IPS-15b (cell line): ENCODE data around the gene SPAG16.

Experiments used
- H3K27me3 ChIP-seq: one replicate; pipeline ENCODE4 v1.6.1; 2013; ENCODE audit warnings: low read length; ENCODE audit not compliant: control insufficient read depth, insufficient read depth
- H3K36me3 ChIP-seq: one replicate; pipeline ENCODE4 v1.6.1; 2013; ENCODE audit warnings: low read length; ENCODE audit not compliant: control insufficient read depth, insufficient read depth
- H3K4me1 ChIP-seq: one replicate; pipeline ENCODE4 v1.6.1; 2013; ENCODE audit warnings: mild to moderate bottlenecking, low read length; ENCODE audit not compliant: control insufficient read depth, insufficient read depth
- H3K4me3 ChIP-seq: one replicate; pipeline ENCODE4 v1.5.1; 2013; ENCODE audit warnings: low read depth, low read length
- H3K9ac ChIP-seq: one replicate; pipeline ENCODE4 v1.6.1; 2013; ENCODE audit warnings: low read depth, mild to moderate bottlenecking, low read length
- H3K9me3 ChIP-seq: one replicate; pipeline ENCODE4 v1.6.1; 2013; ENCODE audit warnings: mild to moderate bottlenecking, low read length; ENCODE audit not compliant: control insufficient read depth, insufficient read depth

The SPAG16 gene

GRCh38 chr2:213419980-213420379 is 135.7 kb downstream of the SPAG16 start:
- Histone ChIP-seq H3K4me1 (no peaks in the 10 kb centered on the region), H3K9ac (no peak overlapping the region), H3K27me3 (no peaks in the 10 kb centered on the region), H3K9me3 (peaks cover 2% of the 10 kb centered on the region), H3K36me3 (no peaks in the 10 kb centered on the region), H3K4me3 (no peak overlapping the region)

- Histone ChIP-seq H3K9me3 (peaks cover 2% of the 10 kb centered on the region), H3K27me3 (no peaks in the 10 kb centered on the region), H3K9ac (no peak overlapping the region), H3K36me3 (no peaks in the 10 kb centered on the region), H3K4me3 (no peak overlapping the region), H3K4me1 (no peaks in the 10 kb centered on the region)
Measured at GRCh38 chr2:213420828-213421385, 136.6 kb downstream of the SPAG16 start.

- no peaks in the 10 kb centered on the region for H3K4me1 ChIP-seq
- H3K27me3 ChIP-seq, result no peaks in the 10 kb centered on the region
- no peaks in the 10 kb centered on the region for H3K36me3 ChIP-seq
- H3K9ac ChIP-seq, result no peak overlapping the region
- no peak overlapping the region for H3K4me3 ChIP-seq
- peaks cover 2% of the 10 kb centered on the region for H3K9me3 ChIP-seq
Measured at GRCh38 chr2:213422211-213422610, 137.9 kb downstream of the SPAG16 start.

- Histone ChIP-seq H3K36me3 (no peaks in the 10 kb centered on the region), H3K4me1 (no peaks in the 10 kb centered on the region), H3K4me3 (no peak overlapping the region), H3K27me3 (no peaks in the 10 kb centered on the region), H3K9me3 (peaks cover 2% of the 10 kb centered on the region), H3K9ac (no peak overlapping the region)
Measured at GRCh38 chr2:213425618-213426017, 141.4 kb downstream of the SPAG16 start.

- no peaks in the 10 kb centered on the region for H3K27me3 ChIP-seq
Measured at GRCh38 chr2:213429516-213429915, 145.3 kb downstream of the SPAG16 start.

GRCh38 chr2:213443921-213444320 is 159.7 kb downstream of the SPAG16 start:
- H3K4me3 ChIP-seq, result no peak overlapping the region
- H3K9ac ChIP-seq, result no peak overlapping the region
- no peaks in the 10 kb centered on the region for H3K9me3 ChIP-seq
- no peaks in the 10 kb centered on the region for H3K4me1 ChIP-seq
- no peaks in the 10 kb centered on the region for H3K27me3 ChIP-seq
- no peaks in the 10 kb centered on the region for H3K36me3 ChIP-seq

More at GRCh38 chr2:213429516-213429915, 145.3 kb downstream of the SPAG16 start:
- no peaks in the 10 kb centered on the region for H3K9me3 ChIP-seq
- H3K9ac ChIP-seq, result no peak overlapping the region
- H3K4me3 ChIP-seq, result no peak overlapping the region
- H3K36me3 ChIP-seq, result no peaks in the 10 kb centered on the region
- H3K4me1 ChIP-seq, result no peaks in the 10 kb centered on the region

- Histone ChIP-seq H3K27me3 (no peaks in the 10 kb centered on the region), H3K4me1 (no peaks in the 10 kb centered on the region), H3K36me3 (no peaks in the 10 kb centered on the region), H3K4me3 (no peak overlapping the region), H3K9me3 (no peaks in the 10 kb centered on the region), H3K9ac (no peak overlapping the region)
Measured at GRCh38 chr2:213451542-213452239, 167.4 kb downstream of the SPAG16 start.

- H3K9me3 ChIP-seq, result no peaks in the 10 kb centered on the region
Measured at GRCh38 chr2:213455316-213456008, 171.2 kb downstream of the SPAG16 start.

GRCh38 chr2:213475433-213475832 is 191.2 kb downstream of the SPAG16 start:
- no peak overlapping the region for H3K4me3 ChIP-seq
- no peaks in the 10 kb centered on the region for H3K27me3 ChIP-seq
- H3K9ac ChIP-seq, result no peak overlapping the region
- H3K9me3 ChIP-seq, result peaks cover 5% of the 10 kb centered on the region
- H3K4me1 ChIP-seq, result no peaks in the 10 kb centered on the region
- no peaks in the 10 kb centered on the region for H3K36me3 ChIP-seq

More at GRCh38 chr2:213455316-213456008, 171.2 kb downstream of the SPAG16 start:
- Histone ChIP-seq H3K4me1 (no peaks in the 10 kb centered on the region), H3K27me3 (no peaks in the 10 kb centered on the region), H3K9ac (no peak overlapping the region), H3K36me3 (no peaks in the 10 kb centered on the region), H3K4me3 (no peak overlapping the region)

GRCh38 chr2:213476641-213477040 is 192.4 kb downstream of the SPAG16 start:
- Histone ChIP-seq H3K9ac (no peak overlapping the region), H3K27me3 (no peaks in the 10 kb centered on the region), H3K36me3 (no peaks in the 10 kb centered on the region), H3K4me1 (no peaks in the 10 kb centered on the region), H3K9me3 (peaks cover 5% of the 10 kb centered on the region), H3K4me3 (no peak overlapping the region)

GRCh38 chr2:213490087-213490486 is 205.8 kb downstream of the SPAG16 start:
- Histone ChIP-seq H3K9me3 (no peaks in the 10 kb centered on the region), H3K9ac (no peak overlapping the region), H3K4me1 (no peaks in the 10 kb centered on the region), H3K36me3 (no peaks in the 10 kb centered on the region), H3K4me3 (no peak overlapping the region), H3K27me3 (no peaks in the 10 kb centered on the region)

- Histone ChIP-seq H3K9ac (no peak overlapping the region), H3K27me3 (no peaks in the 10 kb centered on the region), H3K36me3 (no peaks in the 10 kb centered on the region), H3K9me3 (no peaks in the 10 kb centered on the region), H3K4me3 (no peak overlapping the region), H3K4me1 (no peaks in the 10 kb centered on the region)
Measured at GRCh38 chr2:213491376-213491775, 207.1 kb downstream of the SPAG16 start.
